ENCODE results near the gene TSPAN11.

TSPAN11 gene

GRCh38 chr12:31005944-31006361 lies 79.4 kb downstream of the TSPAN11 start:
- TF ChIP-seq, protein P1, sequence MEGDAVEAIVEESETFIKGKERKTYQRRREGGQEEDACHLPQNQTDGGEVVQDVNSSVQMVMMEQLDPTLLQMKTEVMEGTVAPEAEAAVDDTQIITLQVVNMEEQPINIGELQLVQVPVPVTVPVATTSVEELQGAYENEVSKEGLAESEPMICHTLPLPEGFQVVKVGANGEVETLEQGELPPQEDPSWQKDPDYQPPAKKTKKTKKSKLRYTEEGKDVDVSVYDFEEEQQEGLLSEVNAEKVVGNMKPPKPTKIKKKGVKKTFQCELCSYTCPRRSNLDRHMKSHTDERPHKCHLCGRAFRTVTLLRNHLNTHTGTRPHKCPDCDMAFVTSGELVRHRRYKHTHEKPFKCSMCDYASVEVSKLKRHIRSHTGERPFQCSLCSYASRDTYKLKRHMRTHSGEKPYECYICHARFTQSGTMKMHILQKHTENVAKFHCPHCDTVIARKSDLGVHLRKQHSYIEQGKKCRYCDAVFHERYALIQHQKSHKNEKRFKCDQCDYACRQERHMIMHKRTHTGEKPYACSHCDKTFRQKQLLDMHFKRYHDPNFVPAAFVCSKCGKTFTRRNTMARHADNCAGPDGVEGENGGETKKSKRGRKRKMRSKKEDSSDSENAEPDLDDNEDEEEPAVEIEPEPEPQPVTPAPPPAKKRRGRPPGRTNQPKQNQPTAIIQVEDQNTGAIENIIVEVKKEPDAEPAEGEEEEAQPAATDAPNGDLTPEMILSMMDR (IDR thresholded peaks at IDR 0.05; ENCODE audit: insufficient read depth, low read depth, low read length, missing control alignments), result no peak
- no peak overlapping the region for H3K4me3 ChIP-seq (ENCODE audit: low read length)
- DNase-seq (ENCODE audit: low read depth), result peak; percentile 40

- no peak overlapping the region for H3K4me3 ChIP-seq (ENCODE audit: low read length)
- no peak for DNase-seq (ENCODE audit: low read depth)
- TF ChIP-seq, protein P1 (IDR thresholded peaks at IDR 0.05; ENCODE audit: insufficient read depth, low read depth, low read length, missing control alignments), result no peak
Observed at GRCh38 chr12:31006416-31007152, 80.0 kb downstream of the TSPAN11 start.

DNA sequence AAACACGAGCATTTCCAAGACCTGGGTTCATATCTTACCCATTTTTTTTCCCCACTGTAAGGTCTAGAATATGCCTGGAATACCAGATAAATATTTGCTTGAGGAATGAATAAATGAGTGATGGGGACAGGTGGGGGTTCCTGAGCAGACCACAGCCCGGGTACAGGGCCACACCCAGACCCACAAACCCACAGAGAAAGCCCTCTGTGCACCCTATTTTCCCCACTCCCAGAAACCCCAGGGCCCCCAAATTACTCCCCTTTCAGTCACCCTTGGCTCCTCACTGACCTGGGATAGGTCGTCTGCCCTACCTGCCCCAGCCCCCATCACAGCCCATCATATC lies 80.6 kb downstream of the TSPAN11 start:
- no peak overlapping the region for H3K4me3 ChIP-seq (ENCODE audit: low read length)
- DNase-seq (ENCODE audit: low read depth), result no peak
- TF ChIP-seq, protein P1 (IDR thresholded peaks at IDR 0.05; ENCODE audit: insufficient read depth, low read depth, low read length, missing control alignments), result no peak

GRCh38 chr12:31007636-31008175 lies 81.2 kb downstream of the TSPAN11 start:
- no peak overlapping the region for H3K4me3 ChIP-seq (ENCODE audit: low read length)
- TF ChIP-seq, protein P1 (IDR thresholded peaks at IDR 0.05; ENCODE audit: insufficient read depth, low read depth, low read length, missing control alignments), result no peak
- DNase-seq (ENCODE audit: low read depth), result no peak

DNA sequence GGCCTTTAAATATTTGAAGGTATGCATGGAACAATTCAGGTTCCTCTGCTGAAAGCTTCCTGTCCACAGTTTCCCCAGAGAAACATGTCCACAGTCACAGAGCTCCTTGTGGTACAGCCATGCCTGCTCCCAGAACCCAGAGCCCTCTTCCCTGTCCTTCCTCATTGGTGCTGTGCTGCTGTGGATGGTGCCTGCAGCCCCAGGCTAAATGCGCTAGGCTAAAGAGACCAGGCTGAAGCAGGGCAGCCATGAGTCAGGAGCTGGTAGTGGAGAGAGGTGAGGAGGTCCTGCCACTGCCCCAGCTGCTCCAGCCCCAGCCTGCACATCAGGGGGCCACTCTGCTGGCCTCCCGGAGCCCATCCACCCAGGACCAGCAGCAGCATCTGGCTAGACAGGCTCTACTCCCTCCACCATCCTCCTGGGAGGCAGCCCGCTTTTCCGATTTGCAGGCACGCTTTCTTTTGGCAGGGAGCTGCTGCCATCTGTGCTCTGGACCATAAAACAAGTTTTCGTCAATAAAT lies 81.8 kb downstream of the TSPAN11 start:
- TF ChIP-seq, protein P1 (IDR thresholded peaks at IDR 0.05; ENCODE audit: insufficient read depth, low read depth, low read length, missing control alignments), result no peak
- no peak for DNase-seq (ENCODE audit: low read depth)
- H3K4me3 ChIP-seq (ENCODE audit: low read length), result no peak overlapping the region

- TF ChIP-seq, protein P1 (IDR thresholded peaks at IDR 0.05; ENCODE audit: insufficient read depth, low read depth, low read length, missing control alignments), result no peak
- no peak for DNase-seq (ENCODE audit: low read depth)
- H3K4me3 ChIP-seq (ENCODE audit: low read length), result no peak overlapping the region
Observed at GRCh38 chr12:31008961-31009840, 82.7 kb downstream of the TSPAN11 start.
